C4-2B (cell line): Measurements from ENCODE around the gene ZNF75A.

Source experiments
- ZFX ChIP-seq: fragments of 450-650 bp; IDR thresholded peaks from 2 replicates; pipeline ENCODE4 v1.6.1; 2017
- TF ChIP-seq, protein P1 (sequence below): fragments of 450-650 bp; conservative IDR thresholded peaks from 2 replicates; pipeline ENCODE4 v1.5.1; 2017; ENCODE audit warnings: mild to moderate bottlenecking

DNA sequence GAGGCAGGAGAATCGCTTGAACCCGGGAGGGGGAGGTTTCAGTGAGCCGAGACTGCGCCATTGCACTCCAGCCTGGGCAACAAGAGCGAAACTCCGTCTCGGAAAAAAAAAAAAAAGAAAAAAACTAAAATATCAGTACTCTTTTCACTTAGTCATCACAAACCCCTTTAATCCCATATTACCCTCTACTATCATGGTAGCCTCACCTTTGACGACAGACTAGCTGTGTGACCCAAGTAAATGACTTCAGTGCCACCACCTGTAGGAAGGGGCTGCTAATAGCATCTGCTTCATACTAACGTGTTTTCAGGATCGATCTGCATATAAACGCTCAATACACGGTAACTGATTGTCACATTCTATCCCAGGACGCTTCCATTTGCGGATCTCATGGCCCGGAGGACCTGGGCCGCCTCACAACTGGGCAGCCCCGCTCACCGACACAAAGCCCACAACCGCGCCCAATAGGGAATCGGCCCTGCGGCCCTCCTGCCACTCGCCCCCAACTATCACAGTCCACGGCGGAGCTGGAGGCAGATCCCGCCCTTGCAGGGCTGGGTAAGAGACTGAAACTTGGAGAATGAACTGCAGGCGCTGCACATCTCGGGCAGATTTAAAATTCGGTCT lies 23.1 kb upstream of the ZNF75A start:
- TF ChIP-seq, protein P1, sequence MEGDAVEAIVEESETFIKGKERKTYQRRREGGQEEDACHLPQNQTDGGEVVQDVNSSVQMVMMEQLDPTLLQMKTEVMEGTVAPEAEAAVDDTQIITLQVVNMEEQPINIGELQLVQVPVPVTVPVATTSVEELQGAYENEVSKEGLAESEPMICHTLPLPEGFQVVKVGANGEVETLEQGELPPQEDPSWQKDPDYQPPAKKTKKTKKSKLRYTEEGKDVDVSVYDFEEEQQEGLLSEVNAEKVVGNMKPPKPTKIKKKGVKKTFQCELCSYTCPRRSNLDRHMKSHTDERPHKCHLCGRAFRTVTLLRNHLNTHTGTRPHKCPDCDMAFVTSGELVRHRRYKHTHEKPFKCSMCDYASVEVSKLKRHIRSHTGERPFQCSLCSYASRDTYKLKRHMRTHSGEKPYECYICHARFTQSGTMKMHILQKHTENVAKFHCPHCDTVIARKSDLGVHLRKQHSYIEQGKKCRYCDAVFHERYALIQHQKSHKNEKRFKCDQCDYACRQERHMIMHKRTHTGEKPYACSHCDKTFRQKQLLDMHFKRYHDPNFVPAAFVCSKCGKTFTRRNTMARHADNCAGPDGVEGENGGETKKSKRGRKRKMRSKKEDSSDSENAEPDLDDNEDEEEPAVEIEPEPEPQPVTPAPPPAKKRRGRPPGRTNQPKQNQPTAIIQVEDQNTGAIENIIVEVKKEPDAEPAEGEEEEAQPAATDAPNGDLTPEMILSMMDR, result no peak
- peak; percentile 33 for TF ChIP-seq ZFX
